HepG2 (cell line): ENCODE measurements around the gene PRUNE1. TPM values are rescaled to one million over a fixed set of nuclear protein-coding genes. Genes with fewer than 3 reads are reported as not detected.

ENCODE experiments used
- CHD2 ChIP-seq: IDR thresholded peaks from 2 replicates; pipeline ENCODE4 v1.6.1; 2011; ENCODE audit warnings: low read depth, low read length, improper control_type of control experiment
- ERF ChIP-seq: IDR thresholded peaks from 2 replicates; pipeline ENCODE4 v1.6.1; 2018; ENCODE audit warnings: missing biosample characterization, missing genetic modification reagents
- GRHL1 ChIP-seq: sonication (generic); formaldehyde crosslinking; conservative IDR thresholded peaks from 2 replicates; pipeline ENCODE4 v1.8.0; 2022; ENCODE audit warnings: missing genetic modification reagents
- MIXL1 ChIP-seq: IDR thresholded peaks from 2 replicates; pipeline ENCODE4 v1.6.1; 2016
- TFDP2 ChIP-seq: sonication (generic); formaldehyde crosslinking; IDR thresholded peaks from 2 replicates; pipeline ENCODE4 v1.4.0; 2020; ENCODE audit warnings: missing genetic modification reagents
- ZNF333 ChIP-seq: sonication (generic); formaldehyde crosslinking; IDR thresholded peaks from 2 replicates; pipeline ENCODE4 v1.4.0; 2020; ENCODE audit warnings: mild to moderate bottlenecking, missing genetic modification reagents, borderline replicate concordance
- ZNF430 ChIP-seq: sonication (generic); formaldehyde crosslinking; IDR thresholded peaks from 2 replicates; pipeline ENCODE4 v1.9.0; 2021; ENCODE audit warnings: mild to moderate bottlenecking, missing genetic modification reagents
- ZNF607 ChIP-seq: sonication (generic); formaldehyde crosslinking; IDR thresholded peaks from 2 replicates; pipeline ENCODE4 v1.5.1; 2020; ENCODE audit warnings: missing genetic modification reagents, mild to moderate bottlenecking, borderline replicate concordance
- ZNF772 ChIP-seq: sonication (generic); formaldehyde crosslinking; IDR thresholded peaks from 2 replicates; pipeline ENCODE4 v1.5.0; 2020; ENCODE audit warnings: mild to moderate bottlenecking, missing genetic modification reagents
- polyA plus RNA-seq, 8 experiments: library from polyadenylated mRNA; depleted of rRNA in 3 of 8; stranded (reverse) in 7 of 8; unstranded in 1 of 8; fragments of >200 nt; fragmentation: Illumina TruSeq in 4 of 8; extraction: Trizol in 4 of 8; gene quantifications; 2 replicates each; pipeline versions ENCODE4 v1.2.1 to v1.2.3, GENCODE V29; 2011 to 2016; ENCODE audit warnings: low read depth in 4 of 8, missing spikeins in 1 of 8, mixed read lengths in 1 of 8; ENCODE audit not compliant: insufficient read depth in 1 of 8
- total RNA-seq, 5 experiments: library from RNA; depleted of rRNA; stranded (reverse); fragments of >200 nt; fragmentation: Illumina TruSeq; extraction: Trizol; gene quantifications; 2 replicates each; pipeline ENCODE4 v1.2.3, GENCODE V29; 2016; ENCODE audit warnings: low read depth in 1 of 5
- TF ChIP-seq, protein P1 (sequence below): sonication (generic); formaldehyde crosslinking; IDR thresholded peaks from 2 replicates; pipeline ENCODE4 v1.8.0; 2022; ENCODE audit warnings: mild to moderate bottlenecking, missing genetic modification reagents; ENCODE audit not compliant: insufficient replicate concordance
- TF ChIP-seq, protein P2 (sequence below): sonication (generic); formaldehyde crosslinking; IDR thresholded peaks from 2 replicates; pipeline ENCODE4 v1.4.0; 2020; ENCODE audit warnings: mild to moderate bottlenecking, missing genetic modification reagents
- TF ChIP-seq, protein P3 (sequence below): sonication (generic); formaldehyde crosslinking; IDR thresholded peaks from 2 replicates; pipeline ENCODE4 v1.4.0; 2020; ENCODE audit warnings: low read depth, missing genetic modification reagents
- TF ChIP-seq, protein P4 (sequence below): sonication (generic); formaldehyde crosslinking; IDR thresholded peaks from 2 replicates; pipeline ENCODE4 v1.4.0; 2020; ENCODE audit warnings: mild to moderate bottlenecking, missing genetic modification reagents

PRUNE1 gene
- total and polyA plus RNA-seq, 2 of the 13 experiments (the other 11 are each of a cell fraction or from before 2014, with no cell fraction given), result 19.0 to 31.9 TPM

GRCh38 chr1:151059109-151060006 lies 51.1 kb downstream of the PRUNE1 start, which contains the start of gene CDC42SE1 (continued):
- TF ChIP-seq, protein P1, sequence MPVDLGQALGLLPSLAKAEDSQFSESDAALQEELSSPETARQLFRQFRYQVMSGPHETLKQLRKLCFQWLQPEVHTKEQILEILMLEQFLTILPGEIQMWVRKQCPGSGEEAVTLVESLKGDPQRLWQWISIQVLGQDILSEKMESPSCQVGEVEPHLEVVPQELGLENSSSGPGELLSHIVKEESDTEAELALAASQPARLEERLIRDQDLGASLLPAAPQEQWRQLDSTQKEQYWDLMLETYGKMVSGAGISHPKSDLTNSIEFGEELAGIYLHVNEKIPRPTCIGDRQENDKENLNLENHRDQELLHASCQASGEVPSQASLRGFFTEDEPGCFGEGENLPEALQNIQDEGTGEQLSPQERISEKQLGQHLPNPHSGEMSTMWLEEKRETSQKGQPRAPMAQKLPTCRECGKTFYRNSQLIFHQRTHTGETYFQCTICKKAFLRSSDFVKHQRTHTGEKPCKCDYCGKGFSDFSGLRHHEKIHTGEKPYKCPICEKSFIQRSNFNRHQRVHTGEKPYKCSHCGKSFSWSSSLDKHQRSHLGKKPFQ (CRISPR knock-in tag), result no peak
- TF ChIP-seq CHD2, result no peak
- TF ChIP-seq ZNF607 (CRISPR knock-in tag), result peak; percentile 74
- TF ChIP-seq ZNF430 (CRISPR knock-in tag), result no peak; the same call in 1 of the 2 replicates
- TF ChIP-seq, protein P2, sequence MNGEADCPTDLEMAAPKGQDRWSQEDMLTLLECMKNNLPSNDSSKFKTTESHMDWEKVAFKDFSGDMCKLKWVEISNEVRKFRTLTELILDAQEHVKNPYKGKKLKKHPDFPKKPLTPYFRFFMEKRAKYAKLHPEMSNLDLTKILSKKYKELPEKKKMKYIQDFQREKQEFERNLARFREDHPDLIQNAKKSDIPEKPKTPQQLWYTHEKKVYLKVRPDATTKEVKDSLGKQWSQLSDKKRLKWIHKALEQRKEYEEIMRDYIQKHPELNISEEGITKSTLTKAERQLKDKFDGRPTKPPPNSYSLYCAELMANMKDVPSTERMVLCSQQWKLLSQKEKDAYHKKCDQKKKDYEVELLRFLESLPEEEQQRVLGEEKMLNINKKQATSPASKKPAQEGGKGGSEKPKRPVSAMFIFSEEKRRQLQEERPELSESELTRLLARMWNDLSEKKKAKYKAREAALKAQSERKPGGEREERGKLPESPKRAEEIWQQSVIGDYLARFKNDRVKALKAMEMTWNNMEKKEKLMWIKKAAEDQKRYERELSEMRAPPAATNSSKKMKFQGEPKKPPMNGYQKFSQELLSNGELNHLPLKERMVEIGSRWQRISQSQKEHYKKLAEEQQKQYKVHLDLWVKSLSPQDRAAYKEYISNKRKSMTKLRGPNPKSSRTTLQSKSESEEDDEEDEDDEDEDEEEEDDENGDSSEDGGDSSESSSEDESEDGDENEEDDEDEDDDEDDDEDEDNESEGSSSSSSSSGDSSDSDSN (CRISPR knock-in tag), result peak; percentile 87; the same call in 1 of the 2 replicates
- TF ChIP-seq ERF (CRISPR knock-in tag), result peak; percentile 74
- TF ChIP-seq, protein P3, sequence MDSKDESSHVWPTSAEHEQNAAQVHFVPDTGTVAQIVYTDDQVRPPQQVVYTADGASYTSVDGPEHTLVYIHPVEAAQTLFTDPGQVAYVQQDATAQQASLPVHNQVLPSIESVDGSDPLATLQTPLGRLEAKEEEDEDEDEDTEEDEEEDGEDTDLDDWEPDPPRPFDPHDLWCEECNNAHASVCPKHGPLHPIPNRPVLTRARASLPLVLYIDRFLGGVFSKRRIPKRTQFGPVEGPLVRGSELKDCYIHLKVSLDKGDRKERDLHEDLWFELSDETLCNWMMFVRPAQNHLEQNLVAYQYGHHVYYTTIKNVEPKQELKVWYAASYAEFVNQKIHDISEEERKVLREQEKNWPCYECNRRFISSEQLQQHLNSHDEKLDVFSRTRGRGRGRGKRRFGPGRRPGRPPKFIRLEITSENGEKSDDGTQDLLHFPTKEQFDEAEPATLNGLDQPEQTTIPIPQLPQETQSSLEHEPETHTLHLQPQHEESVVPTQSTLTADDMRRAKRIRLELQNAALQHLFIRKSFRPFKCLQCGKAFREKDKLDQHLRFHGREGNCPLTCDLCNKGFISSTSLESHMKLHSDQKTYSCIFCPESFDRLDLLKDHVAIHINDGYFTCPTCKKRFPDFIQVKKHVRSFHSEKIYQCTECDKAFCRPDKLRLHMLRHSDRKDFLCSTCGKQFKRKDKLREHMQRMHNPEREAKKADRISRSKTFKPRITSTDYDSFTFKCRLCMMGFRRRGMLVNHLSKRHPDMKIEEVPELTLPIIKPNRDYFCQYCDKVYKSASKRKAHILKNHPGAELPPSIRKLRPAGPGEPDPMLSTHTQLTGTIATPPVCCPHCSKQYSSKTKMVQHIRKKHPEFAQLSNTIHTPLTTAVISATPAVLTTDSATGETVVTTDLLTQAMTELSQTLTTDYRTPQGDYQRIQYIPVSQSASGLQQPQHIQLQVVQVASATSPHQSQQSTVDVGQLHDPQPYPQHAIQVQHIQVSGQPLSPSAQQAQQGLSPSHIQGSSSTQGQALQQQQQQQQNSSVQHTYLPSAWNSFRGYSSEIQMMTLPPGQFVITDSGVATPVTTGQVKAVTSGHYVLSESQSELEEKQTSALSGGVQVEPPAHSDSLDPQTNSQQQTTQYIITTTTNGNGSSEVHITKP (CRISPR knock-in tag), result no peak
- TF ChIP-seq MIXL1 (CRISPR knock-in tag), result no peak
- TF ChIP-seq GRHL1, result no peak
- TF ChIP-seq TFDP2 (CRISPR knock-in tag), result peak; percentile 51; the same call in 1 of the 2 replicates
- TF ChIP-seq ZNF772, result peak; percentile 52; the same call in 1 of the 2 replicates
- TF ChIP-seq, protein P4, sequence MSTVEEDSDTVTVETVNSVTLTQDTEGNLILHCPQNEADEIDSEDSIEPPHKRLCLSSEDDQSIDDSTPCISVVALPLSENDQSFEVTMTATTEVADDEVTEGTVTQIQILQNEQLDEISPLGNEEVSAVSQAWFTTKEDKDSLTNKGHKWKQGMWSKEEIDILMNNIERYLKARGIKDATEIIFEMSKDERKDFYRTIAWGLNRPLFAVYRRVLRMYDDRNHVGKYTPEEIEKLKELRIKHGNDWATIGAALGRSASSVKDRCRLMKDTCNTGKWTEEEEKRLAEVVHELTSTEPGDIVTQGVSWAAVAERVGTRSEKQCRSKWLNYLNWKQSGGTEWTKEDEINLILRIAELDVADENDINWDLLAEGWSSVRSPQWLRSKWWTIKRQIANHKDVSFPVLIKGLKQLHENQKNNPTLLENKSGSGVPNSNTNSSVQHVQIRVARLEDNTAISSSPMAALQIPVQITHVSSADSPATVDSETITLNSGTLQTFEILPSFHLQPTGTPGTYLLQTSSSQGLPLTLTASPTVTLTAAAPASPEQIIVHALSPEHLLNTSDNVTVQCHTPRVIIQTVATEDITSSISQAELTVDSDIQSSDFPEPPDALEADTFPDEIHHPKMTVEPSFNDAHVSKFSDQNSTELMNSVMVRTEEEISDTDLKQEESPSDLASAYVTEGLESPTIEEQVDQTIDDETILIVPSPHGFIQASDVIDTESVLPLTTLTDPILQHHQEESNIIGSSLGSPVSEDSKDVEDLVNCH (CRISPR knock-in tag), result no peak
- no peak for TF ChIP-seq ZNF333 (CRISPR knock-in tag)
